GM18867 (cell line): ENCODE results near the gene NAV1.
"Not testable (repeated sequence)": the region's sequence is repeated elsewhere in the genome, so short reads cannot be mapped to it uniquely, and the experiment has no call there.

Experiments
- ATAC-seq: cut with Tn5 transposase; IDR thresholded peaks from one replicate; pipeline ENCODE4 v1.9.1; 2021; ENCODE audit warnings: mild to moderate bottlenecking, moderate library complexity; ENCODE audit not compliant: unreplicated experiment

Gene NAV1

DNA sequence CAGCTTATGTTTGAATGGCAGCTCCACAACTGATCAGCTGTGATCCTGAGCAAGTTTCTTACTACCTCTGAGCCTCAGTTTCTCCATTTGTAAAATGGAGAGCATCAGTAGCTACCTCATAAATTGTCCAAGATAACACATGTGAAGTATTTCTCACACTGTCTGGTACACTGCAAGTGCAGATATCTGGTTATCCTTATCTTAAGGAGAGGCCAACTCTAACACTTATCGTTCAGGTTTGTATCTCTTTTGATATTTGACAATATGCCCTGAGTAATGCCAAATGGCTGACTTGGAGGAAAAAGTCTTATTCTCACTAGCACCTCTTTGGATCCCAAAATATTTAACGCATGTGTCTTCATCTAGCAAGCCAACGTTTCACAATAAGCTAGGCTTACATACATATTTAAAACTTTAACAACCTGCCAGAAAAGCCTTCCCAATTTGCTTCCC is 34.7 kb upstream of the NAV1 start:
- ATAC-seq: no peak

GRCh38 chr1:201504799-201505502 is 34.0 kb upstream of the NAV1 start:
- ATAC-seq: no peak

DNA sequence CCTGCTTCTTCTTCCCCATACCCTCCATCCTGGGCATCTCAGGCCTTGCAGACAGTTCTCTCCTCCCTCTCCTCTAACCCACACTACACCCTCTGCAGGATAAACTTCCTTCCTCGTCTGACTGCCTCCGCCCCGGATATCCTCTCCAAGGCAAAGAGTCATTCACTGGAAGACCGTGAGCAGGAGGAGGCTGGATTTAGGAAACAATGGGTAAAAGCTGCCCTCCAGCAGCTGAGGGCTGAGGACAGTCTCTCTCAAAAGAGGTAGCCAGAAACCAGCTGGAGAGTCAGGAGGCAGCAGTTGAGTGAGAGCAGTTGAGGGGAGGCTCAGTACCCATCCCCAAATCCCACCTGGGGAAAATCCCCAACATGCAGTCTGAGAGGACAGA is 33.4 kb upstream of the NAV1 start:
- ATAC-seq: no peak

DNA sequence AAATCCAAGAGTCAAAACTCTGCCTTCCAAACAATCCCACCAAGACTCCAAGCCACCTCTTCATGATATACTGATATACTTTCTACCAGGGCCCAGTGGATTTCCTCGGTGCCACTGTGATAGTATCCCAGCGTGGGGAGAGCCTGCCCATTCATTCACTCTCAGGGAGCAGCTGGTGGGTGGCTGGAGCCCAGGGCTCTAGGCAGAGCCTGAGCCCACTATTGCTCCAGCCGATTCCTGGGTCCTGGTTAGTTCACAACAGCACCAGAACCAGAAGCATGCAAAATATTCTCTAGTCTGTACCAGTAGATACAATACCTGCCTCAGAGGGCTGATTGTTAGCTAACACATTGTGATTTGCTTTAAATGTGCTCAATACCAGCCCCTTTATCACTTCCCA is 32.8 kb upstream of the NAV1 start:
- no peak for ATAC-seq

- peak; percentile 87 for ATAC-seq
These were observed 32.2 kb upstream of the NAV1 start, which contains the start of gene CSRP1 for GRCh38 chr1:201506557-201507359. Gene CSRP1, minus strand, starts transcription at chr1:201507123. Its CDS starts 10,820 bp downstream, at chr1:201496303.

DNA sequence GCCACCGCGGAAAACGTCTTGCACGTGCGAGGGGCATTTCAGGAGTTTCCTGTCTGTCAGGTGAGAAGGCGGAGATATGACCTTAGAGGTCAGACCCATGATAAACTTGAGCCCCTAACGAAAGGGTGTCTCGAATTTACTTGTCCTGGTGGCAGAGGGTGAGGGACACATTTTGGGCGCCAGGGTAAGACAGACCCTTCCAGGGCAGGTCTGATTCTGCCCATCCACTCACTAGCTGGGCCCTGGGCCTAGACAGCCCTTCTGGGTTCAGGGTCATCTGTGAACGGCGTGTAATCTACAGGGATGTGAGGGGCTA is 31.6 kb upstream of the NAV1 start:
- ATAC-seq: peak; percentile 4

GRCh38 chr1:201508809-201509208 is 30.1 kb upstream of the NAV1 start:
- ATAC-seq: no peak

DNA sequence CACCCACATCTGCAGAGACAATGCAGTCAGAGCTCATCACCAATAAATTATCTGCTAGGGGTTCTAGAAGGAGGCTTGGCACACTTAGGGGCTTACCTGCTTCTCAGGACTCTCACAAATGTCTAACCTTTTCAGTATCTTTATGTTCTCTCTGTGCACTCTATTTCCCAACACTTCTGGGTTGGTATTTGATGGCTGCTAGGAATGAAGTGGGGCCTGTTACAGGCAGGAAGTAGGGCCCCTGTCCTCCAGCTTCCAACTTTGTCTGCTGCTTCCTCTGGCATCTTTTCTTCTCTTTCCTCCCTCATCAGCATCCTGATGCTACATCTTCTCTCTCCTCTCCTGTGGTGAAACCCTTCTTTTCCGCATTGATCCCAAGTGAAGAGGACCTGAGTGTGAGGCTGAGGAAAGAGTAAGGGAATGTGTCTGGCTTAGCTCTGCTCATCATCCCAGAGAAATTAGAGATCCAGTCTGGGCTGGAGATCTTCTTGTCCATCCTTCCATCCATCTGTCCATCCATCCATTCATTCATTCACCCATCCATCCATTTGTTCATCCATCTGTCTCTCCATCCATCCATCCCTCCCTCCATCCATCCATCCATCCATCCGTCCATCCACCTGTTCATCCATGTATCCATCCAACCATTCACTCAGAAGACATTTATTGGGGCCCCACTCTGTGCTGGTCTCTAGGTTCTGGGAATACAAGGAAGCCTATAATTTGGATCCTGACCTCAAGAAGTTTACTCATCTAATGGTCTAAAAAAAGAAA is 29.1 kb upstream of the NAV1 start:
- no peak for ATAC-seq

DNA sequence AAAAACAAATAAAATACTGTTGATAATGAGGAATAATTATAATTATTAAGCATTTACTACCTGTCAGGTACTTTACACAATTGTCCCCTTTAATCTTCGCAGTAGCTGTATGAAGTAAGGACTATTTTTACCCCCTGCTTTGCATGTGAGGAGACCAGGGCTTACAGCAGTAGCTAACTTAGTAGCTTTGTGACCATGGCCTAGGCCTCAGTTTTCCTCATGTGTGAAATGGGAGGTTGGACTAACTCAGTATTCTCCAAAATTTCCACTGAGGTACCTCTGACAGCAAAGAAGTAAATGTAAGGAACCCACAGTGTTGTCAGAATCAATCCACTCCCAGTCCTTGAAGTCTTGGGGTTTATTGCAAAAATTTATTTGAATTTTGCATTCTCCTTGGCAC is 28.2 kb upstream of the NAV1 start:
- ATAC-seq: no peak

GRCh38 chr1:201511396-201511940 is 27.5 kb upstream of the NAV1 start:
- no peak for ATAC-seq

GRCh38 chr1:201511941-201512539 is 26.9 kb upstream of the NAV1 start:
- peak; percentile 54 for ATAC-seq

DNA sequence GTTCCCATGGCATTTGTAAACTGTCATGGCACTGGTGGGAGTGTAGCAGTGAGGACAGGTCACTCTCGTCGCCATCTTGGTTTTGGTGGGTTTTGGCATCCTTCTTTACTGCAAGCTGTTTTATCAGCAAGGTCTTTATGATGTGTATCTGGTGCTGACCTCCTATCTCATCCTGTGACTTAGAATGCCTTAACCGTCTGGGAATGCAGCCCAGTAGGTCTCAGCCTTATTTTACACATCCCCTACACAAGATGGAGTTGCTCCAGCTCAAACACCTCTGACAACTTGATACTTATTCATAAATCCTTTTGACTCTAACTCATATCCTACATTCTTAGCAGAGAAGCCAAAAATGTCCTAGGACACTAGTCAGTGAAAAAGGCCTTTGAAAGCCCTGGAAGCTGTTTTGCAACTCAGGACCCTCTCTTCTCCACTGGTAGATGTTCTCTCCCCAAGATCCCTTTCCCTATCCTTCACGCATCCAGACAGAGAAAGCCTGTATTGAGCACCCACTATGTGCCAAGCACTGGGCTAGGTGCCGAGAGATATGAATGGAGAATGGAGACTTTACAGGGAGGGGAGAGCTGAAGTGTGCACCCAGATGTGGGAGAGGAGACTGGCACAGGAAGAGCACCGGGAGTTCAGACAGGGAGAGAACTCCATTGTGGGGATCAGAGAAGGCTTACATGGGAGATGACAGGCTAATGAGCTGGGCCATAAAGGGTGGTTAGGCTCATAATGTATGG is 25.3 kb upstream of the NAV1 start:
- no peak for ATAC-seq

DNA sequence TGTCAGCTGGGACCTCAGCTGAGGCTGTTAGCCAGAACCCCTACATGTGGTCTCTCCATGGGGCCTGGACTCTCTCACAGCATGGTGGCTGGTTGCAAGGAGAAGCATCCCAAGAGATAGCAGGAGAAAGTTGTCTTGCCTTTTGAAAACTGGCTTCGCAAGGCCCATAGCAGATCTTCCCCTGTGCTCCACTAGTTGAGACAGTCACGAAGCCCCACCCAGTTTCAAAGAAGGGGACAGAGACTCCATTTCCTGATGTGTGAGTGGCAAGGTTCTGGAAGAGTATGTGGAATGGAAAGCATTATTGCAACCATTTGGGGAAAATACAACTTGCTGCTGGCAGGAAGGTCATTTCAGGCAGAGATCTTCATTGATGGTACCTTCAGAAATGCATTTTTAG is 24.5 kb upstream of the NAV1 start:
- ATAC-seq: no peak

DNA sequence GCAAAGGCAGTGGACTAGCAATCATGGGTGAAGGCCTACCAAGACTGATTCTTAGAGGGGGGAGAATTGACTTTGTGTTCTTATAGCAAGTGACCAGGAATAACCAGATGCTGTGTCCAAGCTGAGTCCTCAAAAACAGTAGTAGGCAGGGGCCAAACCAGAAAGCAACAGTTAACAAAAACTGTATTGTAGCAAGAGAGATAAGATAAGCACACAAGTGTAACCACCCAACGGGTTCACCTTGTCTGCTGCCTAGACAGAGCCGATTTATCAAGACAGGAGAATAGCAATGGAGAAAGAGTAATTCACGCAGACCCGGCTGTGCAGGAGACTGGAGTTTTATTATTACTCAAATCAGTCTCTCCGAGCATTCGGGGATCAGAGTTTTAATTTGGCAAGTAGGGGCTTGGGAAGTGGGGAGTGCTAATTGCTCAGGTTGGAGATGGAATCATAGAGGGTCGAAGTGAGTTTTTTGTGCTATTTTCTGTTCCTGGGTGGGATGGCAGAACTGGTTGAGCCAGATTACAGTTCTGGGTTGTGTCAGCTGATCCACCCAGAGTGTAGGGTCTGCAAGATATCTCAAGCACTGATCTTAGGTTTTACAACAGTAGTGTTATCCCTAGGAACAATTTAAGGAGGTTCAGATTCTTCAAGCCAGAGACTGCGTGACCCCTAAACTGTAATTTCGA is 23.7 kb upstream of the NAV1 start:
- no peak for ATAC-seq

- no peak for ATAC-seq
These were observed 23.0 kb upstream of the NAV1 start for GRCh38 chr1:201515895-201516294.

DNA sequence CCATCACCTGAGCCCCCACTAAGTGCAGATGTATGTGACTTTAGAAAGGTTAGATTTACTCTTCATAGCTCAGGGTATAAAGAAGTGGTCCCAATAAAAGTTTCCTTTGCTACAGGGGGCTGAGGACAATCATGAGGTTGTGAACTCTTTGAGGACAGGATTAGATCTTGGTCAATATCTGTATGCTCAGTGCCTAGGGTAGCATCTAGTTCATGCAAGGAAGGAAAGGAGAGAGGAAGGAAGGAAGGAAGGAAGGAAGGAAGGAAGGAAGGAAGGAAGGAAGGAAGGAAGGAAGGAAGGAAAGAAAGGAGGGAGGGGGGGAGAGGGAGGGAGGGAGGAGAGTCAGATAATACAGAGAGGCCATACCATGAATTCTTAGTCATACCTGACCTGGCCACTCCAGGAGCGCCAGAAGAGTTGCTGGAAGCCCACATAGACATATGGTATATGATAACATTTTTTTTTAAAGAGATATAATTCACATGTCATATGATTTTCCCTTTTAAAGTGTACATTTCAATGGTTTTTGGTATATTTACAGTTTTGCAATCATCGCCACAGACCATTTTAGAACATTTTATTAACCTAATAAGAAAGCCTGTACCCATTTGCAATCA is 22.3 kb upstream of the NAV1 start:
- ATAC-seq: no peak

DNA sequence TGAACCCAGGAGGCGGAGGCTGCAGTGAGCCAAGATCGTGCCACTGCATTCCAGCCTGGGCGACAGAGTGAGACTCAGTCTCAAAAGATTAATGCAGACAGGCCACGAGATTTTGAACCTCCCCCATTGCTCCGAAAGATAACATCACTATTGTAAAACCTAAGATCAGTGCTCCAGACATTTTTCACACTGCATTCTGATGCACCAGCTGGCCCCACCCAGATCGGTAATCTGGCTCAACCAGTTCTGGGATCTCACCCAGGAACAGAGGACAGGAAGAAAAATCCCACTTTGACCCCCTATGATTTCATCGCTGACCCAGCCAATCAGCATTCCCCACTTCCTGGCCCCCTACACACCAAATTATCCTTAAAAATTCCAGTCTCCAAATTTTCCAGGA is 21.3 kb upstream of the NAV1 start:
- no peak for ATAC-seq

DNA sequence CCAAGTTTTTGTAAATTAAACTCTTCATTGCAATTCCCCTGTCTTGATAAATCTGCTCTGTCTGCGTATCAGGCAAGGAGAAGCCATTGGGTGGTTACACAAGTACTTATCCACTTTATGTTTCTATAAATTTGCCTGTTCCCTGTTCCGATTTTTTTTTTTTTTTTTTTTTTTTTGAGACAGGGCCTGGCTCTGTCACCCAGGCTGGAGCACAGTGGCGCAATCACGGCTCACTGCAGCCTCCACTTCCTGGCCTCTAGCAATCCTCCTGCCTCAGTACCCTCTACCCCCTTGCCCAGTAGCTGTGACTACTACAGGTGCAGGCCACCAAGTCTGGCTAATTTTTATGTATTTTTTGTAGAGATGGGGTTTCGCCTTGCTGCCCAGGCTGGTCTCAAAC is 20.9 kb upstream of the NAV1 start:
- no peak for ATAC-seq

- not testable (repeated sequence) for ATAC-seq
These were observed 18.8 kb upstream of the NAV1 start for GRCh38 chr1:201520046-201520575.
